GM06990 (cell line): ENCODE results near the gene CYS1.

Experiments used
- DNase-seq: peaks from one replicate; pipeline ENCODE4 v3.0.0-alpha.2; 2011; ENCODE audit not compliant: insufficient read length; ENCODE audit errors: extremely low read depth
- H3K27me3 ChIP-seq: replicated peaks from 2 replicates; pipeline ENCODE4 v1.6.0; 2011; ENCODE audit warnings: low read length; ENCODE audit not compliant: control insufficient read depth, insufficient read depth
- H3K36me3 ChIP-seq: 2 replicates; pipeline ENCODE4 v1.5.1; 2011; ENCODE audit warnings: low read length; ENCODE audit not compliant: control insufficient read depth, insufficient read depth
- H3K4me3 ChIP-seq: replicated peaks from 2 replicates; pipeline ENCODE4 v1.5.1; 2011; ENCODE audit warnings: low read depth, mild to moderate bottlenecking, control low read depth, low read length
- TF ChIP-seq, protein P1 (sequence below): IDR thresholded peaks from 2 replicates; pipeline ENCODE4 v1.5.1; 2011; ENCODE audit warnings: low read length, control low read depth, mild to moderate bottlenecking, inconsistent platforms; ENCODE audit not compliant: insufficient read depth, poor library complexity, severe bottlenecking

The CYS1 gene

DNA sequence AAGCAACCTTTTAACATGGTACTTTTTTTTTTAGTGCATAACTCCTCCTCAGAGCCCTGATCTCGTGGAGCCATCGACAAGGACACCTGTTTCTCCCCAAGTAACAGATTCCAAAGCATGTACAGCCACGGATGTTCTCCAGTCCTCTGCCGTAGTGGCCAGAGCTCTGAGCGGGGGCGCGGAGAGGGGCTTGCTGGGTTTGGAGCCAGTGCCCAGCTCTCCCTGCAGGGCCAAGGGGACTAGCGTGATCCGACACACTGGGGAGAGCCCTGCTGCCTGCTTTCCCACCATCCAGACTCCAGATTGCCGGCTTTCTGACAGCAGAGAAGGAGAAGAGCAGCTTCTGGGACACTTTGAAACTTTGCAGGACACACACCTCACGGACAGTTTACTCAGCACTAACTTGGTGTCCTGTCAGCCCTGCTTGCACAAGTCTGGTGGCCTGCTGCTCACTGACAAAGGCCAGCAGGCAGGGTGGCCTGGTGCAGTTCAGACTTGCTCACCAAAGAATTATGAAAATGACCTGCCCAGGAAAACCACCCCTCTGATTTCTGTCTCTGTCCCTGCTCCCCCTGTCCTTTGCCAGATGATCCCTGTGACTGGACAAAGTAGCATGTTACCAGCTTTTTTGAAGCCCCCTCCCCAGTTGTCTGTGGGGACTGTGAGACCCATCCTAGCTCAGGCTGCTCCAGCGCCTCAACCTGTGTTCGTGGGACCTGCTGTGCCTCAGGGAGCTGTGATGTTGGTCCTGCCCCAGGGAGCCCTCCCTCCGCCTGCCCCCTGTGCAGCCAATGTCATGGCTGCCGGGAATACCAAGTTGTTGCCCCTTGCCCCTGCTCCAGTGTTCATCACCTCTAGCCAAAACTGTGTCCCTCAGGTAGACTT is 32.4 kb downstream of the CYS1 start:
- Histone ChIP-seq H3K27me3 (no peaks in the 10 kb centered on the region), H3K4me3 (no peak overlapping the region), H3K36me3 (no peaks in the 10 kb centered on the region)
- TF ChIP-seq, protein P1, sequence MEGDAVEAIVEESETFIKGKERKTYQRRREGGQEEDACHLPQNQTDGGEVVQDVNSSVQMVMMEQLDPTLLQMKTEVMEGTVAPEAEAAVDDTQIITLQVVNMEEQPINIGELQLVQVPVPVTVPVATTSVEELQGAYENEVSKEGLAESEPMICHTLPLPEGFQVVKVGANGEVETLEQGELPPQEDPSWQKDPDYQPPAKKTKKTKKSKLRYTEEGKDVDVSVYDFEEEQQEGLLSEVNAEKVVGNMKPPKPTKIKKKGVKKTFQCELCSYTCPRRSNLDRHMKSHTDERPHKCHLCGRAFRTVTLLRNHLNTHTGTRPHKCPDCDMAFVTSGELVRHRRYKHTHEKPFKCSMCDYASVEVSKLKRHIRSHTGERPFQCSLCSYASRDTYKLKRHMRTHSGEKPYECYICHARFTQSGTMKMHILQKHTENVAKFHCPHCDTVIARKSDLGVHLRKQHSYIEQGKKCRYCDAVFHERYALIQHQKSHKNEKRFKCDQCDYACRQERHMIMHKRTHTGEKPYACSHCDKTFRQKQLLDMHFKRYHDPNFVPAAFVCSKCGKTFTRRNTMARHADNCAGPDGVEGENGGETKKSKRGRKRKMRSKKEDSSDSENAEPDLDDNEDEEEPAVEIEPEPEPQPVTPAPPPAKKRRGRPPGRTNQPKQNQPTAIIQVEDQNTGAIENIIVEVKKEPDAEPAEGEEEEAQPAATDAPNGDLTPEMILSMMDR = no peak
- DNase-seq = no peak

DNA sequence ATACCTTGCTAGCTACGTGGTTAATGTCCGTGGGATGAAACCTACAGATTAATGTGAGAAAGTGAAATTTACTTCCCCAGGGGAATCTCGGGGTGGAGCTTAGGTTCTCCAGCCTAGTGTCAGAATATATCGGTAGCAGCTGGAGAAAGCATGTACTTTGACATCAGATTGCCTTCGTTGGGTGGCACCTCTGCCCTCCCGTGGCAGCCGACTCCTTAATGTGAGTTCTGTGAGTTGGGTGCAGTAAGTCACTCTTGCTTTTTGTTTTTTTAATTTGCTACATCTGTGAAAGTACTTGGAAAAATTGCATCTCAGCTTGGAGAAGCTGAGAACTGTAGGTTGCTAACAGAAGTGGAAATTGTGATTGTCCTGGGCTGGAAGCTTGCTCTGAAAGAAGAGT is 33.3 kb downstream of the CYS1 start:
- TF ChIP-seq, protein P1 = no peak
- DNase-seq = no peak

DNA sequence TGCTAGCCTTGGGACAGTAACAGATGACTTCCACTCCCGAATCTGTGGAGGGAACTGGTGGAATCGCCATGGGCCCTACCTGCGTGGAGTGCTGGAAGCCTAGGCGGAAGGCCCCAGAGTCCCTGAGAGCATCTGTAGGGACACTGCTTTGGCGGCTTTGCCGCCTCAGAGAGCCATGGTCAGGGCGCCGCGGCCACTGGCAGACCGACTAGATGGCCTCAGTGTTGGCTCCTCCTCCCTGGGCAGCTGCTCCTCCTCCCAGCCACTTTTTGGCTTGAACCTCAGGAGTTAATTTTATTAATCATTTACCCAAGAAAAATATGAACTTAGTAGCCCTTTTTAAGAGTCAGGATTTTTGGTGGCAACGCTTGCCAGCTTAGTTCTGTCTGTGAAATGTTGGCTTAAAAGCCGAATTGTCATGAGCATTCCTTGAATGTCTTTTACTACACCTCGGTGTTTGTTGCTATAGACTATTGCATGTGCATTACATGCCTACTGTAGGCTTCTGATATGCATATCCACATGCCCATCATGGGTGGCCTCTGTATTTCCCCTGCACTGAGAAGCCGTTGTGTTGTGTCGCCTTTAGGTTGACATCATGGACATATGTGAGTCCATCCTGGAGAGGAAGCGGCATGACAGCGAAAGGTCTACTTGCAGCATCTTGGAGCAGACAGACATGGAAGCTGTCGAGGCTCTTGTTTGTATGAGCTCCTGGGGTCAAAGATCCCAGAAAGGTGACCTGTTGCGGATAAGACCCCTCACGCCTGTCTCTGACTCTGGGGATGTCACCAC is 34.5 kb downstream of the CYS1 start:
- H3K4me3 ChIP-seq = no peak overlapping the region
- DNase-seq = no peak
- no peaks in the 10 kb centered on the region; the same call in 1 of the 2 replicates for H3K27me3 ChIP-seq
- no peaks in the 10 kb centered on the region for H3K36me3 ChIP-seq
- TF ChIP-seq, protein P1 = no peak

More for the DNA sequence above, 33.3 kb downstream of the CYS1 start:
- Histone ChIP-seq H3K27me3 (no peaks in the 10 kb centered on the region; the same call in 1 of the 2 replicates), H3K4me3 (no peak overlapping the region), H3K36me3 (no peaks in the 10 kb centered on the region)

DNA sequence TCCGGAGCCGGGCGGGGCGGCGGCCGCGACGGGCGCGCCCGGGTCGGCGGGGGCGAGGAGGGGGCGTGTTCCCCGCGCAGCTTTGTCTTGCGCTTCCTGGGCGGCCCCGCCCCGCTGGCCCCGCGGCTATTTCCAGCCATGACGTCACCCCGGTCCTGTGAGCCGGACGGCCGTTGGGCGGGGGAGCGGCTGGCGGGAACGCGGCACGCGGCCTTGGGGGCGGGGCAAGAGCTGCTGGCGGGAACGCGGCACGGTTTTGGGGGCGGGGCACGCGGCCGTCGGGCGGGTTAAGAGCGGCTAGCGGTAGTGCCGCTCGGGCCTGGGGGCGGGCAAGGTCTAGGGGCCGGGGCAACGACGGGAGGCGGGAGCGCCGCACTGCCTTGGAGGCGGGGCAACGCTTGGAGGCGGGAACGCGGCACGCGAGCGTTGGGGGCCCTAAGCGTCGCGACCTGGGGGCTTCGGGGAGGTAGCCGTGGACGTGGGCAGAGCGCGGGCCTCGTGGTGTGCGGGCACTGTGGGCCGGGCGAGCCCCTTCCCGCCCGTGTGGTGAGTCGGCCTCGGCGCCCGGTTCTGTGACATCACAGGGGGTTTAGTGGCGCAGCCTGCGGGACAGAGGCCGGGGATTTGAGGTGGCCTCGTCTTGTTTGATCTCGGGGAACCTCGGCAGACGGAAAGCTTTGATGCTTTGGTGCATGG is 36.2 kb downstream of the CYS1 start:
- TF ChIP-seq, protein P1 = no peak
- Histone ChIP-seq H3K36me3 (no peaks in the 10 kb centered on the region), H3K4me3 (no peak overlapping the region; the same call in 1 of the 2 replicates), H3K27me3 (no peaks in the 10 kb centered on the region; the same call in 1 of the 2 replicates)
- DNase-seq = peak; percentile 74

DNA sequence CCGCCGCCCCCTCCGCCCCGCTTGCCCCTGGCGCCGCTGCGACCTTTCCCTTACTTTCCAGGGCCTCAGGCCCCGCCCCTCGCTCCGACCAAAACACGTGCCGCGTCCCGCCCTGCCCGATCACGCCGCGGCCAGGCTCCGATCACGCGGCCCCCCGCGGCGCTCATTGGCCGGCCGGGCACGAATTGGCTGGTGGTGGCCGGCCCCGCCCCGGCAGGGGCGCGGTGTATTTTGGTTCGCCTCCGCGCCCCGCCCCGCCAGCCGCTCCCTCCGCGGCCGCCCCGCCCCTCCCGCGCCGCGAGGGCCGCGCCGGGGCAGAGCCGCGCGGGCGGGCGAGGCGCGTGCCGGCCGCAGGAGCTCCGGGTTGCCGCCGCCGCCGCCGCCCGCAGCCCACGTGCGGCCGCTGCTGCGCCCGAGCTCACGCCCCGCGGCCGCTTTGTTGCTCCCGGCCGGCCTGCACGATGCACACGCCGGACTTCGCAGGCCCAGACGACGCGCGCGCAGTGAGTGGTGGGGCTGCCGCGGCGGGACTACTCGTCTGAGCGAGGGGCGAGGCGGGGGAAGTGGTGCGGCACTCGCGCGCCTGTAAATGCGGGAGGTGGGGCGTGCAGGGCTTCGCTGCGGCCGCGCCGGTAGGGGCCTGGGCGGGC is 36.8 kb downstream of the CYS1 start, which contains the start of gene KLF11:
KLF11 (plus strand) TSS at position 295 of the 650 bp plus-strand sequence; CDS start at position 462, 167 bp downstream.
- no peaks in the 10 kb centered on the region; the same call in 1 of the 2 replicates for H3K27me3 ChIP-seq
- TF ChIP-seq, protein P1 = no peak
- no peaks in the 10 kb centered on the region for H3K36me3 ChIP-seq
- DNase-seq = peak; percentile 69
- no peak within 1 kb of the TSS; the same call in 1 of the 2 replicates for H3K4me3 ChIP-seq
